SK-N-SH (cell line): ENCODE results near the gene IWS1. TPM values are rescaled to one million over a fixed set of nuclear protein-coding genes. Genes with fewer than 3 reads are reported as not detected.

Source experiments
- CTCF ChIA-PET: fragments of 300-600, 350-600 bp; formaldehyde crosslinking; extraction: SDS; loops from one replicate; lab custom pipeline; 2021; lab: Yijun Ruan, JAX
- POLR2A ChIA-PET: fragments of 350-600 bp; sonication (Branson Sonifier 250); formaldehyde crosslinking; extraction: SDS; loops from one replicate; lab custom pipeline; 2020; ENCODE audit warnings: antibody characterized with exemption, inconsistent platforms; lab: Yijun Ruan, JAX
- DNase-seq: peaks from one replicate; pipeline ENCODE4 v3.0.0; 2012
- H2AFZ ChIP-seq: fragments of 200-600 bp; sonication (generic); 2 replicates; pipeline ENCODE4 v1.8.1; 2016; ENCODE audit warnings: antibody characterized with exemption, mild to moderate bottlenecking, low read depth
- H3F3A ChIP-seq: fragments of 200-600 bp; sonication (generic); replicated peaks from 2 replicates; pipeline ENCODE3; 2016; ENCODE audit warnings: antibody characterized with exemption, mild to moderate bottlenecking; ENCODE audit not compliant: insufficient read depth
- H3K27ac ChIP-seq, 2 experiments: fragments of 200-500 bp in 1 of 2; fragments of 200-600 bp in 1 of 2; sonication (Bioruptor generic) in 1 of 2; sonication (generic), shearing (Covaris generic) in 1 of 2; 2 replicates each; pipeline versions ENCODE4 v1.5.1 to v1.6.1; 2014 to 2016; ENCODE audit warnings: low read depth in 2 of 2, inconsistent platforms in 1 of 2, low read length in 1 of 2, mild to moderate bottlenecking in 1 of 2, mixed read lengths in 1 of 2
- H3K27me3 ChIP-seq: fragments of 200-600 bp; sonication (generic), shearing (Covaris generic); 2 replicates; pipeline ENCODE4 v1.6.1; 2016; ENCODE audit warnings: mixed run types; ENCODE audit not compliant: insufficient read depth
- H3K36me3 ChIP-seq, 2 experiments: fragments of 200-500 bp in 1 of 2; fragments of 200-600 bp in 1 of 2; sonication (Bioruptor generic) in 1 of 2; sonication (generic) in 1 of 2; replicated peaks in 1 of 2; 2 replicates each; pipeline versions ENCODE3 to v1.5.1; 2014 to 2016; ENCODE audit warnings: low read length in 1 of 2, mild to moderate bottlenecking in 1 of 2; ENCODE audit not compliant: insufficient read depth in 2 of 2, control insufficient read depth in 1 of 2
- H3K4me1 ChIP-seq, 2 experiments: fragments of 200-500 bp in 1 of 2; fragments of 200-600 bp in 1 of 2; sonication (Bioruptor generic) in 1 of 2; sonication (generic), shearing (Covaris generic) in 1 of 2; 2 replicates each; pipeline versions ENCODE4 v1.5.1 to v1.6.1; 2014 to 2016; ENCODE audit warnings: low read depth in 1 of 2, low read length in 1 of 2, mixed run types in 1 of 2; ENCODE audit not compliant: insufficient read depth in 2 of 2, control insufficient read depth in 1 of 2
- H3K4me2 ChIP-seq: fragments of 200-600 bp; sonication (generic), shearing (Covaris generic); 2 replicates; pipeline ENCODE4 v1.6.1; 2017; ENCODE audit warnings: mixed run types
- H3K4me3 ChIP-seq, 2 experiments: fragments of 200-500 bp in 1 of 2; fragments of 200-600 bp in 1 of 2; sonication (Bioruptor generic) in 1 of 2; sonication (generic), shearing (Covaris generic) in 1 of 2; 2 replicates each; pipeline versions ENCODE4 v1.5.1 to v1.8.1; 2014 to 2016; ENCODE audit warnings: low read depth in 2 of 2, inconsistent platforms in 1 of 2, low read length in 1 of 2, mild to moderate bottlenecking in 1 of 2, mixed read lengths in 1 of 2, moderate library complexity in 1 of 2
- H3K79me2 ChIP-seq: fragments of 200-600 bp; sonication (generic); 2 replicates; pipeline ENCODE4 v1.8.1; 2017; ENCODE audit warnings: mild to moderate bottlenecking; ENCODE audit not compliant: insufficient read depth
- H3K9ac ChIP-seq: fragments of 200-600 bp; sonication (generic); 2 replicates; pipeline ENCODE4 v1.6.1; 2017; ENCODE audit warnings: mixed run types
- H3K9me2 ChIP-seq: fragments of 200-600 bp; sonication (generic); 2 replicates; pipeline ENCODE4 v1.6.1; 2017; ENCODE audit warnings: mixed run types
- H3K9me3 ChIP-seq: fragments of 200-600 bp; sonication (generic); 2 replicates; pipeline ENCODE4 v1.6.1; 2017; ENCODE audit warnings: mixed run types, mild to moderate bottlenecking, moderate library complexity
- H4K20me1 ChIP-seq: fragments of 200-600 bp; sonication (generic); 2 replicates; pipeline ENCODE4 v1.6.1; 2017; ENCODE audit warnings: mild to moderate bottlenecking, mixed run types; ENCODE audit not compliant: insufficient read depth
- CHD2 ChIP-seq: fragments of 150-350 bp; IDR thresholded peaks from 2 replicates; pipeline ENCODE4 v1.6.1; 2018; ENCODE audit warnings: low read length; ENCODE audit not compliant: partially characterized antibody
- CTCF ChIP-seq: fragments of 200-600 bp; sonication (generic); IDR thresholded peaks from 2 replicates; pipeline ENCODE4 v1.6.1; 2017; ENCODE audit warnings: antibody characterized with exemption, mild to moderate bottlenecking, moderate library complexity
- ELF1 ChIP-seq: IDR thresholded peaks from 2 replicates; pipeline ENCODE4 v1.4.0; 2012
- EP300 ChIP-seq, 2 experiments: IDR thresholded peaks; 2 replicates each; pipeline versions ENCODE4 v1.4.0 to v1.6.1; 2012; ENCODE audit warnings: borderline replicate concordance in 1 of 2, low read depth in 1 of 2, low read length in 1 of 2
- EZH2phosphoT487 ChIP-seq: fragments of 200-600 bp; sonication (generic); IDR thresholded peaks from 2 replicates; pipeline ENCODE4 v1.6.1; 2017; ENCODE audit warnings: low read depth, mixed run types, mild to moderate bottlenecking, antibody characterized with exemption, moderate library complexity, borderline replicate concordance
- FOXJ3 ChIP-seq: sonication (generic); formaldehyde crosslinking; IDR thresholded peaks from 2 replicates; pipeline ENCODE4 v1.5.1; 2020; ENCODE audit warnings: mild to moderate bottlenecking, missing genetic modification reagents
- FOXM1 ChIP-seq: IDR thresholded peaks from 2 replicates; pipeline ENCODE4 v1.4.0; 2012; ENCODE audit warnings: low read depth, mild to moderate bottlenecking
- GATA2 ChIP-seq: sonication (generic); formaldehyde crosslinking; IDR thresholded peaks from 2 replicates; pipeline ENCODE4 v1.5.0; 2020; ENCODE audit warnings: mild to moderate bottlenecking, missing genetic modification reagents
- MAX ChIP-seq: IDR thresholded peaks from 2 replicates; pipeline ENCODE4 v1.4.0; 2012; ENCODE audit warnings: low read depth
- MEF2A ChIP-seq: IDR thresholded peaks from 2 replicates; pipeline ENCODE4 v1.4.0; 2012; ENCODE audit warnings: low read depth, borderline replicate concordance
- NFIC ChIP-seq: IDR thresholded peaks from 2 replicates; pipeline ENCODE4 v1.4.0; 2012; ENCODE audit warnings: borderline replicate concordance
- NRF1 ChIP-seq: IDR thresholded peaks from 2 replicates; pipeline ENCODE4 v1.6.1; 2012; ENCODE audit warnings: low read depth, mild to moderate bottlenecking, low read length
- PBX3 ChIP-seq: IDR thresholded peaks from 2 replicates; pipeline ENCODE4; 2012
- POLR2AphosphoS5 ChIP-seq: IDR thresholded peaks from 2 replicates; pipeline ENCODE4 v1.6.1; 2012; ENCODE audit warnings: low read depth, low read length
- RAD21 ChIP-seq: IDR thresholded peaks from 2 replicates; pipeline ENCODE4 v1.6.1; 2012; ENCODE audit warnings: mild to moderate bottlenecking, low read length
- RCOR1 ChIP-seq: fragments of 150-350 bp; IDR thresholded peaks from 2 replicates; pipeline ENCODE4 v1.6.1; 2017; ENCODE audit warnings: antibody characterized with exemption, low read length
- SMC3 ChIP-seq: IDR thresholded peaks from 2 replicates; pipeline ENCODE4 v1.6.1; 2012; ENCODE audit warnings: low read depth, low read length, improper control_type of control experiment
- TAF1 ChIP-seq: IDR thresholded peaks from 2 replicates; pipeline ENCODE4 v1.6.1; 2012; ENCODE audit warnings: low read depth, mild to moderate bottlenecking, low read length, moderate library complexity, borderline replicate concordance
- TCF12 ChIP-seq: IDR thresholded peaks from 2 replicates; pipeline ENCODE4 v1.4.0; 2012
- TEAD4 ChIP-seq: IDR thresholded peaks from 2 replicates; pipeline ENCODE4 v1.4.0; 2012; ENCODE audit warnings: mild to moderate bottlenecking, borderline replicate concordance; ENCODE audit not compliant: insufficient read depth
- USF1 ChIP-seq: IDR thresholded peaks from 2 replicates; pipeline ENCODE4 v1.4.0; 2012; ENCODE audit warnings: low read depth, borderline replicate concordance
- WGBS: methylation state at CpG from one replicate; pipeline ENCODE4 v1.1.6; 2017; ENCODE audit warnings: low lambda C conversion rate; 5-methylcytosine and 5-hydroxymethylcytosine counted together
- polyA plus RNA-seq, 3 experiments: library from polyadenylated mRNA; depleted of rRNA; stranded (reverse); fragments of >200 nt; gene quantifications; 2 replicates each; pipeline ENCODE4 v1.2.3, GENCODE V29; 2012

The IWS1 gene
- polyA plus RNA-seq, 1 of the 3 experiments (the other 2 are of a cell fraction), result 24.6 TPM

- Histone ChIP-seq H2AFZ (no peak overlapping the region), H3K79me2 (no peaks in the 10 kb centered on the region), H3F3A (no peaks in the 10 kb centered on the region)
- CTCF ChIA-PET, result interaction anchor here (1.0 kb wide), 1 partner anchor 17 kb away, joined by 3 read pairs; no protein-coding TSS in a partner anchor
- no peak for TF ChIP-seq RCOR1
- TF ChIP-seq ELF1, result no peak
- no peak for TF ChIP-seq CHD2
- no peak for TF ChIP-seq GATA2 (CRISPR knock-in tag)
- TF ChIP-seq TCF12, result no peak
- no peak for TF ChIP-seq EZH2phosphoT487
- no peak for TF ChIP-seq EP300 (IDR thresholded peaks at IDR 0.05; ENCODE audit: borderline replicate concordance in 1 of 2, low read depth in 1 of 2, low read length in 1 of 2)
- TF ChIP-seq SMC3, result no peak
- no peak for TF ChIP-seq RAD21
- no peak for TF ChIP-seq PBX3
- no peak for TF ChIP-seq NRF1
- no peak for TF ChIP-seq MAX
- TF ChIP-seq CTCF, result no peak
- TF ChIP-seq TEAD4, result no peak
- no peak for TF ChIP-seq FOXM1
- TF ChIP-seq, all 33 proteins: peak for 0
- Histone ChIP-seq H3K9ac (no peak overlapping the region), H3K9me3 (no peaks in the 10 kb centered on the region), H3K4me3 (no peak overlapping the region), H4K20me1 (no peaks in the 10 kb centered on the region), H3K4me1 (peaks cover 8 to 14% of the 10 kb centered on the region in 2 experiments; a peak in 3 of 4 replicates), H3K4me2 (no peak overlapping the region), H3K9me2 (no peaks in the 10 kb centered on the region), H3K27me3 (no peaks in the 10 kb centered on the region), H3K27ac (no peak overlapping the region), H3K36me3 (no peaks in the 10 kb centered on the region)
- POLR2A ChIA-PET, result no interaction called here
- DNase-seq, result no peak
- 90% methylated on average over 17 of the region's 17 CpGs for WGBS
These were observed 47.5 kb upstream of the IWS1 start for GRCh38 chr2:127573771-127574170.

GRCh38 chr2:127573298-127573697 lies 47.0 kb upstream of the IWS1 start:
- H4K20me1 ChIP-seq, result no peaks in the 10 kb centered on the region
- no peak overlapping the region for H3K9ac ChIP-seq
- H3K79me2 ChIP-seq, result no peaks in the 10 kb centered on the region
- no peaks in the 10 kb centered on the region for H3K27me3 ChIP-seq
- H3K4me2 ChIP-seq, result no peak overlapping the region
- 84% methylated on average over 6 of the region's 6 CpGs for WGBS
- H3F3A ChIP-seq, result no peaks in the 10 kb centered on the region
- H3K27ac ChIP-seq, result no peak overlapping the region
- ChIA-PET POLR2A (no interaction called here), CTCF (interaction anchor here (1.0 kb wide), 1 partner anchor 18 kb away, joined by 3 read pairs; no protein-coding TSS in a partner anchor)
- H3K4me1 ChIP-seq, result peaks cover 8 to 14% of the 10 kb centered on the region in 2 experiments; a peak in 3 of 4 replicates
- no peaks in the 10 kb centered on the region for H3K36me3 ChIP-seq
- DNase-seq, result no peak
- no peaks in the 10 kb centered on the region for H3K9me2 ChIP-seq
- no peak overlapping the region for H3K4me3 ChIP-seq
- no peaks in the 10 kb centered on the region for H3K9me3 ChIP-seq
- no peak overlapping the region for H2AFZ ChIP-seq
- TF ChIP-seq USF1 (no peak), POLR2AphosphoS5 (no peak), MEF2A (no peak), CTCF (no peak), FOXJ3 (CRISPR knock-in tag) (no peak), FOXM1 (no peak), ELF1 (no peak), CHD2 (no peak), TAF1 (no peak), MAX (no peak), NRF1 (no peak), NFIC (no peak)
